H1 (cell line): ENCODE results near the gene LBH. TPM values are rescaled to one million over a fixed set of nuclear protein-coding genes. Genes with fewer than 3 reads are reported as not detected.

Source experiments
- BRCA1 ChIP-seq: IDR thresholded peaks from 2 replicates; pipeline ENCODE4 v1.6.1; 2012; ENCODE audit warnings: low read depth, low read length, improper control_type of control experiment
- CBX5 ChIP-seq: fragments of 300-800, 300-1000 bp; sonication (generic); IDR thresholded peaks from 2 replicates; pipeline ENCODE4 v1.7.1; 2016; ENCODE audit warnings: antibody characterized with exemption, low read length, low read depth
- CHD7 ChIP-seq: fragments of 300-600 bp; sonication (generic); IDR thresholded peaks from 2 replicates; pipeline ENCODE4 v1.7.1; 2012; ENCODE audit warnings: low read length, moderate library complexity, mild to moderate bottlenecking, inconsistent platforms; ENCODE audit not compliant: insufficient replicate concordance
- EP300 ChIP-seq, 2 experiments: IDR thresholded peaks; 1 replicate in 1 of 2; 2 replicates in 1 of 2; pipeline ENCODE4 v1.6.1; 2011 to 2012; ENCODE audit warnings: low read depth in 2 of 2, low read length in 2 of 2, mild to moderate bottlenecking in 2 of 2, borderline replicate concordance in 1 of 2, inconsistent platforms in 1 of 2, moderate library complexity in 1 of 2
- GTF2F1 ChIP-seq: IDR thresholded peaks from 2 replicates; pipeline ENCODE4 v1.6.1; 2012; ENCODE audit warnings: low read depth, low read length, improper control_type of control experiment, borderline replicate concordance
- HDAC6 ChIP-seq: IDR thresholded peaks from one replicate; pipeline ENCODE4 v1.7.1; 2012; ENCODE audit warnings: low read depth, mild to moderate bottlenecking, inconsistent platforms, low read length, moderate library complexity
- POU5F1 ChIP-seq: IDR thresholded peaks from 2 replicates; pipeline ENCODE4 v1.6.1; 2011; ENCODE audit warnings: low read depth, mild to moderate bottlenecking, low read length, moderate library complexity
- SP1 ChIP-seq: IDR thresholded peaks from 2 replicates; pipeline ENCODE4 v1.6.1; 2011; ENCODE audit warnings: low read depth, low read length
- SP4 ChIP-seq: IDR thresholded peaks from 2 replicates; pipeline ENCODE4 v1.6.1; 2012; ENCODE audit warnings: low read length, inconsistent platforms
- SRF ChIP-seq: IDR thresholded peaks from 2 replicates; pipeline ENCODE4 v1.6.1; 2011; ENCODE audit warnings: mild to moderate bottlenecking, low read depth, low read length, moderate library complexity
- TCF12 ChIP-seq: IDR thresholded peaks from 2 replicates; pipeline ENCODE4 v1.6.1; 2011; ENCODE audit warnings: low read depth, mild to moderate bottlenecking, low read length
- USF2 ChIP-seq: IDR thresholded peaks from 2 replicates; pipeline ENCODE4 v1.6.1; 2011; ENCODE audit warnings: low read length, improper control_type of control experiment
- polyA plus RNA-seq, 7 experiments: library from polyadenylated mRNA; depleted of rRNA in 3 of 7; stranded (reverse) in 5 of 7; unstranded in 2 of 7; fragments of >200 nt in 5 of 7; fragments of 200-250 nt in 2 of 7; gene quantifications; 1 replicate in 5 of 7; 2 replicates in 1 of 7; 4 replicates in 1 of 7; pipeline versions ENCODE4 v1.2.1 to v1.2.3, GENCODE V29; 2011 to 2013; ENCODE audit warnings: missing spikeins in 2 of 7, mixed read lengths in 2 of 7
- total RNA-seq: library from RNA; stranded (reverse); fragmentation: NEBNext Ultra II Directional; extraction: Animal tissue kit (Norgen Biotek cat#: 25700); gene quantifications from 2 replicates; pipeline ENCODE4 v1.2.1, GENCODE V29; 2021

The LBH gene
- total and polyA plus RNA-seq, 2 of the 8 experiments (the other 6 are each of a cell fraction or from before 2014, with no cell fraction given): 25.7 to 34.5 TPM

GRCh38 chr2:30266705-30267104 lies 35.4 kb downstream of the LBH start (continued):
- TF ChIP-seq CHD7: no peak
- no peak for TF ChIP-seq HDAC6
- TF ChIP-seq SP4: no peak
- no peak for TF ChIP-seq SRF
- TF ChIP-seq SP1: no peak
- TF ChIP-seq CBX5: no peak
- no peak for TF ChIP-seq GTF2F1
- TF ChIP-seq USF2: no peak
- TF ChIP-seq BRCA1: no peak
- TF ChIP-seq POU5F1: no peak
- TF ChIP-seq EP300 (IDR thresholded peaks at IDR 0.05; ENCODE audit: borderline replicate concordance in 1 of 2, low read depth in 2 of 2, low read length in 2 of 2): no peak
- TF ChIP-seq TCF12: no peak
- TF ChIP-seq, all 59 proteins: peak for 0
